GM18951 (cell line): ENCODE results near the gene ZMIZ1.

Source experiments
- POLR2A ChIP-seq: IDR thresholded peaks from 4 replicates; pipeline ENCODE4 v1.6.1; 2011; ENCODE audit warnings: mild to moderate bottlenecking; ENCODE audit not compliant: insufficient read length, insufficient read depth; ENCODE audit errors: extremely low read depth
- in situ Hi-C: fragments of 300-500 bp; cut with MboI; formaldehyde crosslinking; loops from one replicate; pipeline ENCODE4 v1.12.0; 2022; ENCODE audit warnings: low sequenced_read_pairs, mixed read lengths, inconsistent platforms; ENCODE audit not compliant: unreplicated experiment

The ZMIZ1 gene

DNA sequence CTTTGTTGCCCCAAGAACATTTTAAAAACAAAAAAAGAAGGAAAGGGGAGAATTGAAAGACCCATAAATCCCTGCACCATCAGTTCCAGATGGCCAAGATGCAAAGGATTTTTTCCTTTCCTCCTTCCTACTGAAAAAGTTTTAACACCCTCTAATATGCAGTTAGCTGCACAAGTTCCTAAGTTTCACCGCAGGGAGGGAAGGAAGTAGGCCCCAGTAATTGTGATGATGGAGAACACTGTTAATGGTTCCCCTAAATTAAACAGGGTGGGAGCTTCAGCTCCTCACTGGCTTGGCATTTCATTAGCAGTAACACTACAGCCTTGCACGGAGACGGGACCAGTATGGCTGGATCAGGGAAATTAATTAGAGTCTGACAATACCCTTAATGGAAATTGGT is 214.8 kb downstream of the ZMIZ1 start:
- TF ChIP-seq POLR2A, result no peak

DNA sequence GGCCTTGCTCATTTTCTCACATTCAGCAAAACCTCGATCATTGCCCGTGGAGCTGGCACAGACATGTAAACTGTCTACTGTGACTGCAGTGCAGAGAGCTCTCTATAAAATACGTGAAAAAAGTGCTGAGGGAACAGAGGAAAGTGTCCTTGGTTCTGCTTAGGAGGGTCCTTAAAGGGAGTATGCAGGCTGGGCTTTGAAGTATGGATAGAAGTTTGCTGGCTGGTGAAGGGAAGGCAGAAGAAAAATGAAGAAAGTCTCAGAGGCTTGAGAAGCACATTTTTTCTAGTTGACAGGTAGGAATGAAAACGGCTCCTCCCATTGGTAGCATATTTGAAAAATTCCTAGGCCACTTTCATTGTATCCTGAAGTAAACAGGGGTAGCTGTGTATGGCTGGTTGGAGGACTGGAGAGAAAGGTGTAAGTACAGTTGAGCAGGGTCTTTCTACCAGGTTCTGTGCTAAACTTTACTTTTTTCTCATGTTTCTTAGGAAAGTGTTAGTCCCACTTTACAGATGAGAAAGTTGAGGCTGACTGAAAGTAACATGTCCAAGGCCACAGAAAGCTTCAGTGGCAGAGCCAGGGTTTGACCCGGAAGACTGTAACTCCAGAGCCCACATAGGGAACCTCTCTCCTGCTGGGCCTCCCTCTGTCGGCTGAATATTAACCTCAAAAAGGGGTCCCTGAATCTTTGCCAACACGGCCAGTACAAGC is 215.5 kb downstream of the ZMIZ1 start:
- in situ Hi-C loops, result no loop called here
- no peak for TF ChIP-seq POLR2A

More for the DNA sequence above, 214.8 kb downstream of the ZMIZ1 start:
- in situ Hi-C loops, result no loop called here

DNA sequence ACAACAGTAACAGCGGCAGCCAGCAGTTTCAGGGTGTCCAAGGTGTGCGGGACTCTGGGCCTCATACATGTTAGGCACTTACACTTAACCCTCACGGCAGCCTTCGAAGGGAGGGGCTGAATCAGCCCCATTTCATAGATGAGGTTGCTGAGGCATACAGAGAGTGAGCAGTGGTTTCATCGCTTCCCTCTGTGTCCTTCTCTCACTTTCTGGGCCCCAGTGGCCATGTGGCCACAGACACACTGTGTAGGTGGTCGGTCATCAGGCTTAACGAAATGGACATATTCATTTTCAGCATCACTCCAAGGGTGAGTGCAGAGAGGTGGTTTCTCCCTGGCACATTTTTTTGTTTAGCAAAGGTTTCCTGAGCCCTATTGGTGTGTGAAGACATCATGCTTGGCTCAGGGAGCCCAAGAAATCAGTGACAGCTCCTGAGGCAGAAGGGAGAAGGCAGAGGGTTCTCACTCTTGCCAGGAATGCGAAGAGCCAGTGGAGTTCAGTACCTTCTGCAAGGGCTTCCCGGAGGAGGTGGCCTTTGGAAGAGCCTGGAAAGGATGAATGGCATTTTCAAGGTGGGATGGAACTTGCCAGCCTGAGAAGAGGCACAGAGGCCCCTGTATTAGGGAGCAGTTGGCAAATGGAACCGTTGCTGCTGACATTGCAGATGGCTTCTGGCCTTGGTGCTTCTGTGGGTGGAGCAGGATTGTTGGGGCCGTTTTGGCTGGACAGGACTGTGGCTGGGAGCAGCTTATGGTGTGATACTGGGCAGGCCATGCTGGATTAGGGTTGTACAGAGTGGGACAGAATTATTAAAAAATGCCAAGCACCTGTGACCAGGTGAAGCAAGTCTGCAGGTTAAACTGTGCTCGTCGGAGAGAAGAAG is 216.8 kb downstream of the ZMIZ1 start:
- TF ChIP-seq POLR2A, result no peak

DNA sequence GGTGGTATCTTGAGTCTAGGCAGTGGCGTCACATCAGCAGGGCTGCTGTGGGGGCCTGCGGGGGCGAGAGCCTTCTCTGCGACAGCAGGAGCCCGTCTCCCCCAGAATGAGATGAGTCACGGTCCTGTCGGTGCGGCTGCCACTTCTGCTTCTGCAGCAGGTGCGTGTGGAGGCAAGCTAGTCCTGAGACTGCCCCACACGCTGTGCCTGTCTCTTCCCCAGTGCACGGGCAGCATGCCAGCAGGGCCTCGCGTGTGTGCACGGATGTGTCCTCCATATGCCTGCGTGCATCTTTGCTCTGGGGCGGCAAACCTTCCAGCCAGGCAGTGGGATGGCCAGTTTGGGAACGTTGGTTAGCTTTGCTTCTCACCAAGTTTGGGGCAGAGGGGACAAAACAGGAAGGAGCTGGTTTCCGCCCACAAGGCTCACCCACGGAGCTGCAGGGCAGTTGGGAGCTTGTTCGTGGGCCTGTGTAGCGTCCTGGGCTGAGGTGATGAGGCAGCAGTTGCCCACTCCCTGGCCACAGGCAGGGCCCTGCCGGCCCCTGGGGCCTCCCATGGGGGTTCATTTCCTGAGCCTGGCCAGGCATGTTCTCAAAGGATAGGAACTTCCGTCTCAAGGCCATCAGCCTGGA is 217.7 kb downstream of the ZMIZ1 start:
- in situ Hi-C loops, result no loop called here
- peak; percentile 55 for TF ChIP-seq POLR2A

More for the DNA sequence above, 216.8 kb downstream of the ZMIZ1 start:
- in situ Hi-C loops, result no loop called here

DNA sequence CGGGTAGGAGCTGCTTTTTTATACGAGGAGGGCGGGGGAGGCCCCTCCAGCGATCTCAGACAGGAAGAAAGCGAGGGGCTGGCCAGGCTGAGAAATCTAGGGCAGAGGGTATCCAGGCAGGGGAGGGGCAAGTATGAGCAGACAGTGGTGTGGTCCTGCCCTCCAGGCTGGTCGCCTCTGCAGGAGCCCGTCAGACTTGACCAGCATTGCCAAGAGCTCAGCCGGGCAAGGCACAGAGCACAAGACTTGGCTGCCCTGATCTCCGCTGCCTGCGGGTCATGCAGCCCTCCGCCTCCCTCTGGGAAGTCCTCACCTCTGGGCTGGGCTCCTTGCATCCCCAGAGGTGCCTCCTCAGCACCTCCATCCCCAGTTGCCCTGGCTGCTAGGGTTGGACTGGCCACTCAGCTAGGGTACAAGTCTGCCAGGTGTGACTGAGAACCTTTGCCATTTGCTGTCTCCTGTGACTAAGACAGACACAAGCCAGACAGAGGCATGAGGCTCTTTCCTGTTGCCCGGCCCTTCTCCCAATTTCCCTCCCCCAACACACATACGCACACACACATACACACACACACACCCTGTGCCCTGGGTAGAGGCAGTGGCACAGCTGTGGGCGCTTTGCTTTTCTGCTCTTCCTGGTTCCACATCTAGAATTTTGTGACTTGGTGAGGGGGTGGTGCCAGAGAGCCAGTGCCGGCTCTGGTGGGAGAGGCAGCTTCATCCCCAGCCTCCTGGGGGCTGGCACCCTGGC is 219.4 kb downstream of the ZMIZ1 start:
- no peak for TF ChIP-seq POLR2A
- in situ Hi-C loops, result no loop called here

DNA sequence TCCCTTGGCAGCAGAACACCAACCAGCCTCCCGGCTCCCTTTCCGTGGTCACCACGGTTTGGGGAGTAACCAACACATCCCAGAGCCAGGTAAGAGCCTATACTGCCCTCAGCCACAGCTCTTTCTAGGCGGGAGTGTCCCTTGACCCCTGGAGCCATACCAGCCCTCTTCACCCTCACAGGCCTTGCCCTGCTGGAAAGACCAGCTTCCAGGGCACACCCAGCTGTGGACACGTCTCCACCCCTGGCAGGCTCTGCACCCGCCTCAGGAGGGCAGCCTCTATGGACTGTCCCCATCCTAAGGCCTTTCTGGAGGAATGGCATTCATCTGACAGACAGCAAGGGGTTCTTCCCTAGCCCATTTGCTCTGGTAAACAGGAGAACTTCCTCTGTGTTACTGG is 221.0 kb downstream of the ZMIZ1 start:
- in situ Hi-C loops, result no loop called here
- TF ChIP-seq POLR2A, result no peak

DNA sequence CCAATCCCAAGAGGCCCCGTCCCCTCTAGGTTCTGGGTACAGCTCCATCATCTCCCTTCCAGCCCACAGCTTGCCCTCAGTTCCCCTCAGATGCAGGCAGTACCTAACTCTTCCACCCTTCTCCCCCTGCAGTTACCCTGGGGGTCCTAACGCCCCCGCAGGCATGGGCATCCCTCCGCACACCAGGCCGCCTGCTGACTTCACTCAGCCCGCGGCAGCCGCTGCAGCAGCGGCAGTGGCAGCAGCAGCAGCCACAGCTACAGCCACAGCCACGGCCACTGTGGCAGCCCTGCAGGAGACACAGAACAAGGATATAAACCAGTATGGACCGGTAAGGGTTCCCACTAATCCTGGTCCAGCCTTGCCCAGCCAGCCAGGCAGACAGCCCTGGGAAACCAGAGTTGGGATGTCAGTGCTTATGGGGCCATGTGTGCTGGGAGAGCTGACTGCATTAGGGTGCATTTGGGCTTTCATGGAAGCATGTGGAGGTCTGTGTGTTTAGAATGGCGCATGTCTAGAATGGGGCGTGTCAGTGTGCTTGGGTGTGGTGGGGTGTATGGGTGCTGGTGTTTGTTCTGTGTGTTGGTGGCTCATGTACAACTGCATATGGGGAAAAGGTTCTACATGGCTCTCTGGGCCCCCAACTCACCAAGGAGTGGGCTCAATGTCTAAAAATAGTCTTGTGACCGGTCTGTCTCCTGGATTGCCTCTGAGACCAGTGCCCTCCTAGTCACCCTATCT is 223.4 kb downstream of the ZMIZ1 start:
- TF ChIP-seq POLR2A, result no peak
- in situ Hi-C loops, result no loop called here

DNA sequence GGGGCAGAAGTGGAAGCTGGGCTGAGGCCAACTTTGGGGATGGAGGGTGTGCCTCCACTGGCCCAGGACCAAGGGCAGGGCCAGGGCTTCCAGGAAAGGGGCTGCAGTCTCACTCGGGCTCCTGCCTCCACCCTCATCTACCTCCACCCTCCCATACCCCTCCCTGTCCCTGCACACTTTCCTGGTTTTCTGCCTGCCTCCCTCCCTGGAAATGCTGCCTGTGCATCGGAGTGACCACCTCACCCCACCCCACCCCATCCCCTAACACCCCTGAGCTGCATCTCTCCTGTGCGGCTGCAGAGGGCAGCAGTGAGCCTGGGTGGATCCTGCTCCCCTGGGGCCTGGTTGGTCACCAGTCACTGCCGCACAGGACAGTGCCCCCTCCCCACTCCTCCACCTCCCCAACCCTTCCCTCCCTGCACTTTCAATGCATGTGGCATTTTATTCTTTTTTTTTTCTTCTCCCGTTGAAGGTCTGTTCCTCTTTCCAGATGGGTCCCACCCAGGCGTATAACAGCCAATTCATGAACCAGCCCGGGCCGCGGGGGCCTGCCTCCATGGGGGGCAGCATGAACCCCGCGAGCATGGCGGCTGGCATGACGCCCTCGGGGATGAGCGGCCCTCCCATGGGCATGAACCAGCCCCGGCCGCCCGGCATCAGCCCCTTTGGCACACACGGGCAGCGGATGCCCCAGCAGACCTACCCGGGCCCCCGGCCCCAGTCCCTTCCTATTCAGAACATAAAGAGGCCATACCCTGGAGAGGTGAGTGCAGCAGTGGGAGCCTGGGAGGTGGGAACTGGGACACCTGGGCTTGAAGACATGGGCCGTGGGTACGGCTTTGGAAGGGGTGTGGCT is 224.4 kb downstream of the ZMIZ1 start:
- in situ Hi-C loops, result no loop called here
- TF ChIP-seq POLR2A, result no peak

DNA sequence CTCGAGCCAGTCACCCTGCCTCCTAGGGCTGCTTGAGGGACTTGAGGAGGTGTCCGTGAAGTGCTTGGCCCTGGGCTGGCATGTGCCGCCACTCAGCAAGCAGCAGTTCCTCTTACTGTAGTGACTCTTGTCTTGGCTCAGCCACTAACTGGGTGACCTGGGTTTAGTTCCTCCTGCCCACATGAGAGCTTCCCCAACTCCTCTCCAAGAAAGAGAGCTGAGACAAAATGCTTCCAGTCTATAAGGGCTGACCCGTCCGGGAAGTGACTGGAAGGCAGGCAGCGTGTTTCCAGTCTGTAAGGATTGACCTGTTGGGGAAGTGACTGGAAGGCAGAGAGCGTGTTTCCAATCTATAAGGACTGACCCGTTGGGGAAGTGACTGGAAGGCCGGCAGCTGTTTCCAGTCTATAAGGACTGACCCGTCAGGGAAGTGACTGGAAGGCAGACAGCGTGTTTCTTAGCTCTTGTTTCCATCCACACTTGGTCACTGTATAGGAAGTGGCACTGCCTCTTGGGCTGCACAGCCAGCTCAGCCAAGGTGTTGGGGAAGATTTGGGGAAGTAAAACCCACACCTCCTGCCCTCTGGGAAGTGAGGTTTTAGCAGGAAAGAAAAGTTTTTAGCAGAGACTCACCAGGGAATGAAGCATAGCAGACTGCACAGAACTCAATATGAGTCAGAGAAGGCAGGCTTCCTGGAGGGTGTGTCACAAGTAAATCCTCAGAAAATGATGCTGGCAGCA is 225.2 kb downstream of the ZMIZ1 start:
- TF ChIP-seq POLR2A, result no peak
- in situ Hi-C loops, result no loop called here

DNA sequence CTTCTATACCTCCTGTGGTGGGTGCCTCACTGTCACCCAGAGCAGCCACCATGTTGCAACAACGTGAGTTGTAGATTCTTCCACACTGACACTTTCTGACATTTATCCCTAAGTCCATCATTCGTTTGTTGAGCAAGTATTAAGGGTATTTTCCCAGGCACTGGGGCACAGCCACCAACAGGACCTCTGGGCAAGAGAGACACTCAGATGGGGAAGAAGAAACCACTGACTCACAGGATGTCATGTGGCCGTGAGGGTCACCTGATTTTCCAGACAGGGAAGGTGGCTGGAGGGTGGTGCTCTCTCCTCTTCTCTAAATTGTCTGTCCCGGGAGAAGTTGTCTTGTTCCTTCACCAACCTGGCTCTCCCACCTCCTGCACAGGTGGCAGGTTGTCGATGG is 226.8 kb downstream of the ZMIZ1 start:
- in situ Hi-C loops, result no loop called here
- TF ChIP-seq POLR2A, result no peak

DNA sequence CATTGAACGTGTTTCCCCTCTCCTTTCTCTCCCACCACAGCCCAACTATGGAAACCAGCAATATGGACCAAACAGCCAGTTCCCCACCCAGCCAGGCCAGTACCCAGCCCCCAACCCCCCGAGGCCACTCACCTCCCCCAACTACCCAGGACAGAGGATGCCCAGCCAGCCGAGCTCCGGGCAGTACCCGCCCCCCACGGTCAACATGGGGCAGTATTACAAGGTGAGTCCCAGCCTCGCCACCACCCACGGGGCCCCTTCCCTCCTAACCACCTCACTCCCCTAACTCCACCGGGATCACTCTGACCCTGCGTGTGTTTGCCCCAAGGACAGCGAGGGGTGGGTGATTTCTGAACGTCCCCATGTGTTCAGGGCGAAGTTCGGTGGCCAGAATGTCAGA is 227.7 kb downstream of the ZMIZ1 start:
- in situ Hi-C loops, result no loop called here

More for the DNA sequence above, 227.7 kb downstream of the ZMIZ1 start:
- no peak for TF ChIP-seq POLR2A
